T-helper 9 cell (primary cell): ENCODE data around the gene LRIG1.
"Not testable (repeated sequence)": the region's sequence is repeated elsewhere in the genome, so short reads cannot be mapped to it uniquely, and the experiment has no call there.

Experiments
- DNase-seq: peaks from one replicate; pipeline ENCODE4 v3.0.0-alpha.2; 2020

Gene LRIG1

DNA sequence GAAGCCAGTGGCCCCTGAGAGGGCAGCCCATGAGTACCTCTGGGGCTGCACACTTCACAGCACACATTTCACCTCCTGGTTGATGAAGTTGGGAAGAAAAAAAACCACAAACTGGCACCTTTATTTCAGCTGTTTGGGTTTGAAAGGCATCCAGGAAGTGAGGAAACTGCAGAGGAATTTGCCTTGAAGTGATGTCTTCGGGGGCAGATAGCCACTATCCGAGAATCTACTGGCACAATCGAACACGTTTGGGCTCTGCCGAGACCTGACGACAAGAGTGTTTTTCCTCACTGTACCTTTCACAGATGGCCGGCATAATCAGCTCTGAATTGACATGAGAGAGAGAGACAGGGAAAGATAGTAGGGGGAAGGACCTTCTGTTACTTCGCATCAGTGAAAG lies 59.7 kb downstream of the LRIG1 start:
- DNase-seq: no peak

- no peak for DNase-seq
Observed at GRCh38 chr3:66439666-66440344, 61.0 kb downstream of the LRIG1 start.

- no peak for DNase-seq
Observed at GRCh38 chr3:66438046-66438445, 62.8 kb downstream of the LRIG1 start.

- DNase-seq: no peak
Observed at GRCh38 chr3:66437341-66437929, 63.4 kb downstream of the LRIG1 start.

- DNase-seq: no peak
Observed at GRCh38 chr3:66435989-66436388, 64.8 kb downstream of the LRIG1 start.

DNA sequence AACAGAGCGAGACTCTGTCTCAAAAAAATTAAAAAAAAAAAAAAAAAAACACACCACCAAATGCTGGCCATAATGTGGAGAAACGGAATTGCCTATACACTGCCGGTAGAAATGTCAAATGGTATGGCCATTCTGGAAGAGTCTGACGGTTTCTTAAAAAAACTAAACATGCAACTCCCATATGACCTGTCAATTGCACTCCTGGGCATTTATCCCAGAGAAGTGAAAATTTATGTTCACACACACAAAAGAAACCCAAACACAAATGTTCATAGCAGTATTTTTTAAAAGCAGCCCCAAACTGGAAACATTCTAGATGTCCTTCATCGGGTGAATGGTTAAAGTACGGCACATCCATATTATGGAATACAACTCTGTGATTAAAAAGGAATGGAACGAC lies 66.1 kb downstream of the LRIG1 start:
- no peak for DNase-seq

DNA sequence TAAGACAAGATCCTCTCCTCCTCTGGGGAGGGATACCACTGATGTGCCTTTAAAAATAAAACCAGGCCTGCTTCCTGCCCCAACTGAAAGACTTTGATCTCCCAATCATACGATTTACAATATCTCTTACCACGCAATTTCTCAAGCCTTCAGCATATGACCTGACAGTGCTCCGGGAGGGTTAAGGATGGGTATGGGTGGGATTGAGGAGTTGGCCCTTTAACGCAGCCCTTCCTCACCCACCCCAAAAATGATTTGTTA lies 67.4 kb downstream of the LRIG1 start:
- DNase-seq: no peak

DNA sequence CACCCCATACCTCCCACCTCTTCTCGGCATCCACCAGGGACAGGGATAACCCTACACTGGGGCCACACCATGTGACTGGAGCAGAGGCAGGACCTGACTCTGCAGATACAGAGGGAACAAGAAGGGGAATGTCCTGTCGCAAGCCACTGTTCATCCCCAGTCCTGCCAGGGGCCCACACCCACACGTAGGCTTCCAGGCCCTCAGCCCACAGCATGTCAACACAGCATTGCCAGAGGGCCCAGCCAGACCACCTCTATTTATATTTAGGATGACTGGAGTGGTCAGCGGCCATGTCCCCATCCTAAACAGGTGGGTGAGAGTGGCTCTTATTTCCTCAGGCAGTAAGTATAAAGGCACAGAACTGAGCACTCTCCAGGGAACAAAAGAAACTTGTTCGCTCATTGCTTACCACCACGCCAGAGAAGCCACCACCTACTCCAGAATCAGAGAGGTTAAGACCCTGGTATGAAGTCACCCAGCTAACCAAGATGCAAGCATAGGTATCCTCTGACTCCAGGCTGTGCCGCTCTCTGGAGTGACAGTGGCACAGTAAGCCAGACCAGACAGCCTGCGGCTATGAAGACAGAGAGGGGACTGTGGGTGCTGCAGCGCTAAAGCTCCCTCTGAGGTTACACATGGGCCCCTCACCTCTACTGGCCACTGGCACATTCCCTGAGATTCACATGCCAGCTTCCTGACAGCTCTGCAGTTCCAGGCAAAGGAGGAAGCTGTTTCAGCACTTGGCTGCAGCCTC lies 67.9 kb downstream of the LRIG1 start:
- DNase-seq: no peak

DNA sequence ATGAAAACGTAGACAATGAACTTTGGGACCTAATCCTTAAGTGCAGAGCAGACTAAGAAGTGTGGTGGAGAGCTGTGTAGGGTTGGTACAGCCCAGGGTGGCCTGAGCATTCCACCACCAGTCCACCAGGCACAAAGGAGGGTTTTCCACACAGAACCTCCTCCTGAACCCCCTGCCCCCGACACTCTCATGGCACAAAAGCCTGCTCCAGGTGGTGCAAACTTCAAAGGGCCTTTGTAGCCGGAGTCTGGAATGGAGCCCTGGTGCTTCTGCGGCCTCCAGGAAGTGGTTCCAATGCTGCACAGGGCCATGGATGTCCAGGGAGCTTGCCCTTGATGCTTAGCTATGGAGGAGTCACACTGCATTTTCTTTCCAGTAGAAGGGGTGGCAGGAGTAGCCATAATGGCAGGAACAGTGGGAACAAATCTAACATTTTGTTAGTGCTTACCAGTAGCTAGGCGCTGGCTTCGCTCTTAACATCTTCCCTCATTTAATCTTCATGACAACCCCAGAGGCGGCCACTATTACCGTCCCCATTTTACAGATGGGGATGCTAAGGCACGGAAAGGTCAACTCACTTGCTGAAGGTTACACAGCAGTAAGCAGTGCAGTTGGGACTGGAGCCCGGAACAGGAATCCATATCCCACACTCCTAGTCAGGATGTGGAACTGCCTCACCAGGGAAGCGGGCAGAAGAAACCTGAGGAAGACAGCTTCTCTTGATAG lies 68.6 kb downstream of the LRIG1 start:
- no peak for DNase-seq

DNA sequence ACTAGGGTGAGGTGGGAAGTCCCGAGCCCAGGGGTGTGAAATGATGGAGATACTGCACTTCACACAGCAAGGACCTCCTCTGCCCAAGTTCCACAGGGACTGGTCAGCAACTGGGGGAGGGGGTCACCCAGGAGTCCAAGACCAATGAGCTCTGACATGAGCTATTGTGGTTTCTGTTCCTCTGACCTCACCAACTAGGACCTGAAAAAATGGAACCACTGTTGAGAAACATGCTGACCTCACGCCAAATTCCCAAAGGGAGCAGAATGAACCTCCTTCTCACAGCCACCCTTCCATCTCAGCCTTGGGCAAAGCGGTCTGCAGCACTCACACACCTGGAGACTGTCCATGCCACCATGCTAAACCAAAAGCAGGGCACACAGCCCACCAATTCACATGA lies 69.3 kb downstream of the LRIG1 start:
- DNase-seq: no peak

GRCh38 chr3:66430876-66431275 lies 69.9 kb downstream of the LRIG1 start:
- no peak for DNase-seq

DNA sequence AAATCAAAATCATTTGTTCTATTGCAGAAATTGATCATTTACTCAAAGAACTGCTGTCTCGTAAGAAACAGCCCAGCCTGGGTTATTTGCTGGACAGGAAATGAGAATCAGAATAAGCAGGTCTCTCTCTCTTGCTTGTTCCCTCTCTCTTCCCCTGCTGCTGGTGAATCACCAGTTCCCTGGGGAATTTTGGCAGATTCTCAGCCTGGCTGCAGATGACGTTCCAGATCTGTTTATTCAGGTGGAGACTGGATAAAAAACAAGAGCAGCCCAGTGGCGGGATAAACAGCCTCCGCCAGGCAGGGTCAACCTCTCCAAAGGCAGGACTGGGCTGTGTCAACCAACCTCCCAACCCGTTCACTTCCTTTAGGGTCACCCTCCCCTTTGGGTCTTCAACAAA lies 72.1 kb downstream of the LRIG1 start:
- no peak for DNase-seq

- DNase-seq: no peak
Observed at GRCh38 chr3:66427951-66428474, 72.8 kb downstream of the LRIG1 start.

GRCh38 chr3:66427352-66427751 lies 73.5 kb downstream of the LRIG1 start:
- DNase-seq: no peak

DNA sequence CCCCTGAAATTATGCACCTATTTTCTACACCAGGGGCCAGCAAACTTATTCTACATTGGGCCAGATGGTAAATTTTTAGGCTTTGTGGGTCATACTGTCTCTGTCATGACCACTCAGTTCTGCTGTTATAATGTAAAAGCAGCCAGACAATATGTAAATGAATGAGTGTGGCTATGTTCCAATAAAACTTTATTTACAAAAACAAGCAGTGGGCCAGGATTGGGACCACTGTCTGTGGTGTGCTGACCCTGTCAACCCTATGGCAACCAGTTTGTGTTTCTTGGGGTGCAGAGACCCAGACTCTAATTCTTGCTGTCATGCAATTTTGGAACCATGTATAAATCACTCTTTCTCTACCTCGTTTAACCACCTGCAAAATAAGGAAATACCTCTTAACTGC lies 74.7 kb downstream of the LRIG1 start:
- DNase-seq: no peak

DNA sequence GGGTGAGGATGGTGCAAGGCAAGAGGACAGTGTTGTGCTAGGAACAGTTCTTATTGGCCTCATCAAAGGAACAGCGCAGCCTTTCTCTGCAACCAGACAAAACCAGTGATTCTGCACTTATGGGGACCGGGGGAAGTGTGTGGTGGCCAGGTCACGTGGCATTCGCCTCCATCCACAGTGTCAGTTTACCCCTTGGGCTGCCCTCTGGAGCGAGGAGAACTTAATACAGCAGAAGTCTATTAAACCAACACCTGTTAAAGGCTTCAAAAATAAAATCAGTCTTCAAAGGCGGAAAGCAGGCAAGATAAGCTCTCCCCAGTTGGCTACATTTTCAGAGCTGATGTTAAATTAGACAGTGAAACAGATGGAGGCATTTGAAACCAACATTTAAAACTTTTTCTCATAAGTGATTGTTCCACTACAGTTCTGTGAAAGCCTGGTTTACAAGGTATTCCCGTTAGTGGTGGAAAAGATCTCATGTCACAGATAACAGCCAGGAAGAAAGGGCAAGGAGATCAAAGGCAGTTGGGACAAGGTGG lies 75.2 kb downstream of the LRIG1 start:
- no peak for DNase-seq

DNA sequence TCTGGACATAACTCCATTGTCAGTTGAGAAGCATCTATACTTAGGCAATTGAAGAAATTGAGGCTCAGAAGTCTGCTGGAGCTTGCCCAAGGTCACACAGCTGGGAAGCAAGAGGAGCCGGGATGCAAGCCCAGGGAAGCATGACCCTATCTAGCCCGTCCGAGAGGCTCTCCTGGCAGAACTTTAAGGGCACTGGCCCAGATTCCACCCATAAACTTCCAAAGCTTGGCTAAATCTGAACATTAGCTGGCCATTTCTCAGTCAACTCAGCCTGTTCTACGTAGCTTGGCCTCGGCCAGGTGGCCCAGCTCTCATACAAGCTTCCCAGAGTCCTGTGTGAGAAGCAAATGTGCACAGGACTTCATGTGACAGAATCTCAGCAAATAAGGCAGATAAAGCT lies 75.8 kb downstream of the LRIG1 start:
- DNase-seq: no peak

DNA sequence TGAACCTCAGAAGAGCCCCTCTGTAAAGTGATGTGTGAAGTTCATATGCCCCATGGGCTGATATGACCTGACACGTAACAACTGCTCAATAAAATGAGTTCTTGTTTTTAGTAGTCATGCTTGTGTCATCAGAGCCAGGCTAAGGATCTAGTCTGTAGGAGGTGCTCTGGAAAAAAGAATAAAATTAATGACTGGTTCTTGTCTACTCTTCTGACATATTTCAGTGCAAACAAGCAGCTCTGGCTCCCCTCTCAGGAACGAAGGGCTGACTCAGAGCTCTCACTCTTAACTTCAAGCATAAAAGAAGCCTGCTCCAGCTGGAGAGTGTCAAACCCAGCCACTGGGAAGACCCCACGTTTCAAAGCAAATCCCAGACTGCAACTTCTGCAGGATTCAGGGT lies 77.0 kb downstream of the LRIG1 start:
- no peak for DNase-seq

DNA sequence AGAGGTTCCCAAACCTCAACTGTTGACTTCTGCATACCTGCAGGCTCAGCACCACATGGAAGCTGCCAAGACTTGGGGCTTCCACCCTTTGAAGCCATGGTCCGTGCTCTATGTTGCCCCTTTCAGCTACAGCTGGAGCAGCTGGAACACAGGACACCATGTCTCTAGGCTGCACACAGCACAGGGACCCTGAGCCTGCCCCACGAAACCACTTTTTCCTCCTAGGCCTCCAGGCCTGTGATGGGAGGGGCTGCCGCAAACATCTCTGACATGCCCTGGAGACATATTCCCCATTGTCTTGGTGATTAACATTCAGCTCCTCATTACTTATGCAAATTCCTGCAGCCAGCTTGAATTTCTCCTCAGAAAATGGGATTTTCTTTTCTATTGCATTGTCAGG lies 78.9 kb downstream of the LRIG1 start:
- DNase-seq: not testable (repeated sequence)

DNA sequence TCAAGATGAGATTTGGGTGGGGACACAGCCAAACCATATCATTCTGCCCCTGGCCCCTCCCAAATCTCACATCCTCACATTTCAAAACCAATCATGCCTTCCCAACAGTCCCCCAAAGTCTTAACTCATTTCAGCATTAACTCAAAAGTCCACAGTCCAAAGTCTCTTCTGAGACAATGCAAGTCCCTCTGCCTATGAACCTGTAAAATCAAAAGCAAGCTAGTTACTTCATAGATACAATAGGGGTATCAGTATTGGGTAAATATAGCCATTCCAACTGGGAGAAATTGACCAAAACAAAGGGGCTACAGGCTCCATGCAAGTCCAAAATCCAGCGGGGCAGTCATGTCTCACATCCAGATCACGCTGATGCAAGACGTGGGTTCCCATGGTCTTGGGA lies 79.7 kb downstream of the LRIG1 start:
- not testable (repeated sequence) for DNase-seq

GRCh38 chr3:66419036-66419435 lies 81.8 kb downstream of the LRIG1 start:
- DNase-seq: no peak

DNA sequence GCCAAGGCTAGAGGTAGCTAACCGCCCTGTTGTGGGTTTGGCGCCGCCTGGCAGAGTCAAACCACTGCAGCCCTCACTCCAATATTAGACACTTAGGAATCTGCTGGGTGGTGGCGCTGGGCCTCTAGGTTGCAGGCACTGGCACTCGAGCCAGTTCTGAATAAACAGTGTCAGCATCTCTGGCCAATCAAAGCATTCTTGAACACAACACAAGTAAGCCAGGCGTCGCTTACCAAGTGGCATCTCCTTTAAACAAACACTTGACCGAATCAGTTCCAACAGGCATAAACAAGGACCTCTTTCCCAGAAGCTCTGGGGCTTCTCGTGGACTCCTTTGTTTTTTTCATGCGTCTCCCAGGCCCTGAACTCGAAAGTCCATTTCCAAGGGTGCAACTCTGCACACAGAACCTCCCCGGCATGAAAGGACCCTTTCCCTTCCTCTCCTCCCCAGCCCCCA lies 82.3 kb downstream of the LRIG1 start:
- DNase-seq: no peak
